Measurements from ENCODE around the gene FHOD3. TPM values are rescaled to one million over a fixed set of nuclear protein-coding genes. Genes with fewer than 3 reads are reported as not detected.

The FHOD3 gene
- polyA plus RNA-seq, 3 donors, result 0.89 to 7.6 (median 2.9) TPM

- no peak overlapping the region for H3K27ac ChIP-seq (ENCODE audit: low read depth, low read length)
- WGBS, 3 donors, result 65 to 82% (median 75%) methylated on average over 4 of the region's 4 CpGs
Observed at GRCh38 chr18:36633961-36634412, 336.5 kb downstream of the FHOD3 start.

GRCh38 chr18:36634573-36635216 is 337.2 kb downstream of the FHOD3 start:
- 74 to 79% (median 79%) methylated on average over 7 of the region's 7 CpGs for WGBS, 3 donors
- H3K27ac ChIP-seq (ENCODE audit: low read depth, low read length), result no peak overlapping the region

GRCh38 chr18:36635414-36636096 is 338.0 kb downstream of the FHOD3 start:
- no peak overlapping the region for H3K27ac ChIP-seq (ENCODE audit: low read depth, low read length)
- 85 to 90% (median 86%) methylated on average over 2 of the region's 2 CpGs for WGBS, 3 donors

- no peak overlapping the region for H3K27ac ChIP-seq (ENCODE audit: low read depth, low read length)
- WGBS, 3 donors, result 83 to 94% (median 89%) methylated on average over 2 of the region's 2 CpGs
Observed at GRCh38 chr18:36636237-36636817, 338.8 kb downstream of the FHOD3 start.

GRCh38 chr18:36638224-36638623 is 340.7 kb downstream of the FHOD3 start:
- 88 to 93% (median 88%) methylated on average over 4 of the region's 4 CpGs for WGBS, 3 donors
- no peak overlapping the region for H3K27ac ChIP-seq (ENCODE audit: low read depth, low read length)

- no peak overlapping the region for H3K27ac ChIP-seq (ENCODE audit: low read depth, low read length)
- 53 to 81% (median 63%) methylated on average over 8 of the region's 8 CpGs for WGBS, 3 donors
Observed at GRCh38 chr18:36640021-36640952, 342.8 kb downstream of the FHOD3 start.

GRCh38 chr18:36643061-36643460 is 345.5 kb downstream of the FHOD3 start:
- WGBS, 3 donors, result 57 to 70% (median 63%) methylated on average over 3 of the region's 3 CpGs
- H3K27ac ChIP-seq (ENCODE audit: low read depth, low read length), result no peak overlapping the region

- WGBS, 3 donors, result 70 to 86% (median 78%) methylated on average over 3 of the region's 3 CpGs
- no peak overlapping the region for H3K27ac ChIP-seq (ENCODE audit: low read depth, low read length)
Observed at GRCh38 chr18:36648803-36649202, 351.3 kb downstream of the FHOD3 start.

GRCh38 chr18:36649205-36649604 is 351.7 kb downstream of the FHOD3 start:
- no peak overlapping the region for H3K27ac ChIP-seq (ENCODE audit: low read depth, low read length)
- WGBS, 3 donors, result 66 to 92% (median 88%) methylated on average over 3 of the region's 3 CpGs

- 62 to 81% (median 65%) methylated on average over 3 of the region's 3 CpGs for WGBS, 3 donors
- H3K27ac ChIP-seq (ENCODE audit: low read depth, low read length), result no peak overlapping the region
Observed at GRCh38 chr18:36650266-36650665, 352.8 kb downstream of the FHOD3 start.

- H3K27ac ChIP-seq (ENCODE audit: low read depth, low read length), result no peak overlapping the region
- WGBS, 3 donors, result 45 to 77% (median 50%) methylated on average over 6 of the region's 6 CpGs
Observed at GRCh38 chr18:36650906-36651305, 353.4 kb downstream of the FHOD3 start.

GRCh38 chr18:36652503-36652902 is 355.0 kb downstream of the FHOD3 start:
- no peak overlapping the region for H3K27ac ChIP-seq (ENCODE audit: low read depth, low read length)
- WGBS, 3 donors, result 83 to 96% (median 94%) methylated on average over 10 of the region's 10 CpGs

GRCh38 chr18:36653141-36653869 is 355.8 kb downstream of the FHOD3 start:
- H3K27ac ChIP-seq (ENCODE audit: low read depth, low read length), result no peak overlapping the region
- 74 to 87% (median 77%) methylated on average over 8 of the region's 8 CpGs for WGBS, 3 donors

GRCh38 chr18:36653870-36654269 is 356.4 kb downstream of the FHOD3 start:
- 93 to 96% (median 93%) methylated on average over 6 of the region's 6 CpGs for WGBS, 3 donors
- H3K27ac ChIP-seq (ENCODE audit: low read depth, low read length), result no peak overlapping the region

- H3K27ac ChIP-seq (ENCODE audit: low read depth, low read length), result no peak overlapping the region
- WGBS, 3 donors, result 77 to 78% (median 77%) methylated on average over 6 of the region's 6 CpGs
Observed at GRCh38 chr18:36655074-36655473, 357.6 kb downstream of the FHOD3 start.

- H3K27ac ChIP-seq (ENCODE audit: low read depth, low read length), result no peak overlapping the region
- 50 to 78% (median 51%) methylated on average over 4 of the region's 4 CpGs for WGBS, 3 donors
Observed at GRCh38 chr18:36655930-36656329, 358.4 kb downstream of the FHOD3 start.

GRCh38 chr18:36658611-36659010 is 361.1 kb downstream of the FHOD3 start:
- H3K27ac ChIP-seq (ENCODE audit: low read depth, low read length), result no peak overlapping the region
- WGBS, 3 donors, result 54 to 81% (median 77%) methylated on average over 1 of the region's 1 CpG

GRCh38 chr18:36660311-36660710 is 362.8 kb downstream of the FHOD3 start:
- no peak overlapping the region for H3K27ac ChIP-seq (ENCODE audit: low read depth, low read length)
- 89 to 93% (median 91%) methylated on average over 7 of the region's 7 CpGs for WGBS, 3 donors

All from adipose tissue (tissue), 3 donors.